ENCODE data around the gene ADGRG1. TPM values are rescaled to one million over a fixed set of nuclear protein-coding genes. Genes with fewer than 3 reads are reported as not detected.

The ADGRG1 gene
- polyA plus RNA-seq, 1 experiment = 2.1 TPM

- ChIA-PET POLR2A (no interaction called here), CTCF (interaction anchor here (0.5 to 1.1 kb wide), 4 partner anchors 23 to 210 kb away, joined by 3 to 5 read pairs (median 3); partner anchors contain the start of gene POLR2C)
- Histone ChIP-seq H3K27me3 (ENCODE audit: control insufficient read depth, insufficient read depth, low read length) (peaks cover 49% of the 10 kb centered on the region), H3K27ac (ENCODE audit: low read depth, low read length) (no peak overlapping the region), H3K4me3 (ENCODE audit: low read depth, low read length) (no peak overlapping the region), H3K9me3 (ENCODE audit: control insufficient read depth, insufficient read depth, low read length) (no peaks in the 10 kb centered on the region)
- no peak for TF ChIP-seq CTCF (IDR thresholded peaks at IDR 0.05; ENCODE audit: low read depth, low read length)
- no peak for DNase-seq (ENCODE audit: low read depth, low spot score)
These were observed 44.0 kb downstream of the ADGRG1 start for GRCh38 chr16:57672416-57672815.

- H3K4me3 ChIP-seq (ENCODE audit: low read depth, low read length) = no peak overlapping the region
- ChIA-PET CTCF (interaction anchor here (1.1 kb wide), 1 partner anchor 25 kb away, joined by 3 read pairs; no protein-coding TSS in a partner anchor), POLR2A (no interaction called here)
- peaks cover 52% of the 10 kb centered on the region for H3K27me3 ChIP-seq (ENCODE audit: control insufficient read depth, insufficient read depth, low read length)
- TF ChIP-seq CTCF (IDR thresholded peaks at IDR 0.05; ENCODE audit: low read depth, low read length) = no peak
- DNase-seq (ENCODE audit: low read depth, low spot score) = no peak
- H3K27ac ChIP-seq (ENCODE audit: low read depth, low read length) = no peak overlapping the region
- no peaks in the 10 kb centered on the region for H3K9me3 ChIP-seq (ENCODE audit: control insufficient read depth, insufficient read depth, low read length)
These were observed 44.4 kb downstream of the ADGRG1 start for GRCh38 chr16:57672824-57673223.

GRCh38 chr16:57675741-57676551, 47.5 kb downstream of the ADGRG1 start:
- Histone ChIP-seq H3K27me3 (ENCODE audit: control insufficient read depth, insufficient read depth, low read length) (peaks cover 52% of the 10 kb centered on the region), H3K27ac (ENCODE audit: low read depth, low read length) (no peak overlapping the region), H3K9me3 (ENCODE audit: control insufficient read depth, insufficient read depth, low read length) (no peaks in the 10 kb centered on the region; the same call in 1 of the 2 replicates), H3K4me3 (ENCODE audit: low read depth, low read length) (no peak overlapping the region)
- CTCF ChIA-PET = interaction anchor here (0.9 to 1.2 kb wide), 2 partner anchors 28 to 157 kb away, joined by 3 to 4 read pairs; no protein-coding TSS in a partner anchor
- POLR2A ChIA-PET = no interaction called here
- TF ChIP-seq CTCF (IDR thresholded peaks at IDR 0.05; ENCODE audit: low read depth, low read length) = no peak
- no peak for DNase-seq (ENCODE audit: low read depth, low spot score)

GRCh38 chr16:57676553-57677085, 48.2 kb downstream of the ADGRG1 start:
- CTCF ChIA-PET = interaction anchor here (0.9 to 1.2 kb wide), 2 partner anchors 28 to 157 kb away, joined by 3 to 4 read pairs; no protein-coding TSS in a partner anchor
- TF ChIP-seq CTCF (IDR thresholded peaks at IDR 0.05; ENCODE audit: low read depth, low read length) = no peak
- POLR2A ChIA-PET = no interaction called here
- H3K9me3 ChIP-seq (ENCODE audit: control insufficient read depth, insufficient read depth, low read length) = no peaks in the 10 kb centered on the region; the same call in 1 of the 2 replicates
- no peak overlapping the region for H3K27ac ChIP-seq (ENCODE audit: low read depth, low read length)
- H3K4me3 ChIP-seq (ENCODE audit: low read depth, low read length) = no peak overlapping the region
- peaks cover 52% of the 10 kb centered on the region for H3K27me3 ChIP-seq (ENCODE audit: control insufficient read depth, insufficient read depth, low read length)
- no peak for DNase-seq (ENCODE audit: low read depth, low spot score)

Data from AG04450 (cell line).